GM21528 (cell line): ENCODE data around the gene JAKMIP1.

Experiments used
- ATAC-seq: cut with Tn5 transposase; IDR thresholded peaks from one replicate; pipeline ENCODE4 v1.9.1; 2021; ENCODE audit warnings: mild to moderate bottlenecking, moderate library complexity; ENCODE audit not compliant: unreplicated experiment, low FRiP score

JAKMIP1 gene

DNA sequence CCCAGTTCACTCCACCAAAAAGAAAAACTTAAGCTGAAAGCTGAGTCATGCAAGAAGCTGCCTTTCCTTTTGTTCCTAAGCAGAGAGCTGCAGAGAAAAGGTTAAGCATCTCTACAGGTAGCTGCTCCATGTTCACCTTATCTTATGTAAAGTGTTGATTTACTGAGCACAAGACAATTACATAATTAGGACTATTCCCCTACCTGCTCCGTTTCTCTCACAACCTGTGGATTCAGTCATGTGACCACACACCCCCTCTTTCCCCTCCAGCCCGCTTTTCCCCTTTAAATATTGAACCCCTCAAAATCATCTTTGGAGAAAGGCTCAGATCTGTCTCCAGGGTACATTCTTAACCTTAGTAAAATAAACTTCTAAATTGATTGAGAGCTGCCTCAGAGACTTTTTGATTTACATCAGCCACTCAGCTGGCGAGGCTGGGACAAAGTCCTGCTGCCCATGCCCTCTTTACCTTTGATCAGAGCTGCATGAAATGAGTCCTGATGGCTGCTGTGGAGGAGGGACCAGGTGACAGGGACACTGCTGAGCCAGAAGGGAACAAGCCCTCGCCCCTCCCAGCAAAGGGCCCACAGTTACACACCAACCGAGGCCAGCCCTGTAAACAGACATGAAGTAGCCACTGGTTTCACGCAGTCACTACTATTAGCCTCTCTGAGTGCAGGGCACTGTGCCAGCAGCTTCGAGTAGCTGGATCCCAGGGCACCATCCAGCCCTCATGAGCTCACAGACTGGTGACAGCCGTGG is 128.2 kb downstream of the JAKMIP1 start:
- no peak for ATAC-seq

- ATAC-seq, result no peak
Measured at GRCh38 chr4:6071191-6071958, 129.0 kb downstream of the JAKMIP1 start.

GRCh38 chr4:6069845-6070709 is 130.3 kb downstream of the JAKMIP1 start:
- no peak for ATAC-seq

- no peak for ATAC-seq
Measured at GRCh38 chr4:6068986-6069385, 131.4 kb downstream of the JAKMIP1 start.

DNA sequence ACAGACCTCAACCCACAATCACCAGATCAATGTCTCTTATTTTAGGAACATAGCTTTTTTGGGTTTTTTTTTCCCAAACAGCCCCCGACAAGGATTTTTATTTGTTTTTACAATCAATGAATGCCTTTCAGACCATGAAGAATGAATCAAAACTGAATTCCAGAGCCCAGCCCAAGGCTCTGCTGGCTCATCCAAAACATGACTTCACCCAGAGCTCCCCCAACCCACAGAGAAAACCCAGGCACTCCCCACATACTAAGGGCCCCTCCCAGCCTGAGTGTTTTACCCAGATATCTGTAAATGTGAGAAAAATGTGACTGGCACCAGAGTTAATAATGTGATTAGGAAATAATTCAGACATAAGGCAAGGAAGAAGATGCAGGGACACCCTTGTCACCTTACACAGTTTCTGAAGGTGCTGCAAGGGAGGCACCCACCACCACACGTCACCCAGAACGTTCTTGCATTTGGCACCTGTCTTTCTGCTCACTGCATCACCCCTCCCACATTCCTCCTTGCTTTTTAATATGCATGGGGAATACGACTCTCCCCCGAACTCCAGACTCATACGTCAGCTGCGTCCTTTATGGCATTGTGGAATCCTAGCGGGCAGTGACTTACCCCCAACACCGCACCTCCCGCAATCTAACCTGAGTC is 134.3 kb downstream of the JAKMIP1 start:
- ATAC-seq, result no peak

DNA sequence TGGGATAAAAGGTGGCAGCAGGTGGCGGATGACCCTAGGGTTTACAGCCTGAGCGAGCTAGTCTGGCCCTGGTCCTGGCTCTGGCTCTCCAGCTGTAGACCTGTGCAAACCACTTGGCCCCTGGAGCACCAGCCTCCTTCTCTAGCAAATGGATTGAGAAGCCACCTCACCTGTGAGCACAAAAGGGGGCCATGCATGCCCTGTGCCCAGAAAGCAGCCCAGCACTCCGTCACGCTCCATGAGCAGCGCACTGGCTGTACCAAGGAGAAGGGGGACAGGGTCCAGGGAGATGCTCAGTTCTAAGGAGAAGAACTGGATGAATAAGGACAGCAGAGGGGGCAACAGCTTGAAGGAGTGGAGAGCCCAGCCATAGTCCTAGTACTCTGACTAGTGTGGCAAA is 135.2 kb downstream of the JAKMIP1 start:
- ATAC-seq, result no peak

- no peak for ATAC-seq
Measured at GRCh38 chr4:6064383-6064782, 136.0 kb downstream of the JAKMIP1 start.

- no peak for ATAC-seq
Measured at GRCh38 chr4:6063684-6064083, 136.7 kb downstream of the JAKMIP1 start.

DNA sequence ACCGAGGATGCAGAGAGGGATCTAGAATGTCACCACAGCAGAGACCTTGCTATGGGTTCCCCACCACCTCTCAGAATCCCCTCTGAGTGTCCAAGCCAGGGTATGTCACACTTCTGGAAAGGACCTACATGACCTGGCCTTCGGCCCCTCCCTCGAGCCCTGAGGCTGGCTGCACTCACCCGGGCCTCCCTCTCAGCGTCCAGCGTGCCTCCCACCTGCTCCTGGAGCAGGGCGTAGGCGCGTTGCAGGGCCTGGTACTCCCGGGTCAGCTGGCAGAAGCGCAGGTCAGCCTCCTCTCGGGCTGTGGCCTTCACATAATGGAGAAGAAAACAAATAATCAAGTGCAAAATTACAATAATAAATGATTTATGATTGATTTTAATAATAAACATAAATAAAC is 138.2 kb downstream of the JAKMIP1 start:
- no peak for ATAC-seq

DNA sequence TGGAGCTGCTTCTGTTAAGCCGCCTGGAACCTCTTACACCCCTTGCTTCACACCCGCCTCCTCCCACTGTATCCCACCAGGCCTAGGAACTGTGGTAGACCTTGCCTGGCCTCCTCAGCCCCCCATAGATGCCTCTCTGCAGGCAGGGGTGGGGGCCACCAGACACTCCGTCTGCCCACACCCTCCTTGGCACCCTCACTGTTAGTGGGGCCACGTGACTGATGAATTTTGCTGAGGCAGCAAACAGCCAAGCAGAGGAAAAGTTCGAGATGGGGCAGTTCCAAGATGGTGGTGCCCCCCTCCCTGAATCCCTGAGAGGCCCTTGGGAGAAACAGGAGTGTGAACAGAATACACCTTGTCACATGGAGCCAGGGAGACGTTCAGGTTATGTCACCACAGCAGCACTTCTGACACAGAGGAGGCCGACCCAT is 141.0 kb downstream of the JAKMIP1 start:
- ATAC-seq, result no peak

DNA sequence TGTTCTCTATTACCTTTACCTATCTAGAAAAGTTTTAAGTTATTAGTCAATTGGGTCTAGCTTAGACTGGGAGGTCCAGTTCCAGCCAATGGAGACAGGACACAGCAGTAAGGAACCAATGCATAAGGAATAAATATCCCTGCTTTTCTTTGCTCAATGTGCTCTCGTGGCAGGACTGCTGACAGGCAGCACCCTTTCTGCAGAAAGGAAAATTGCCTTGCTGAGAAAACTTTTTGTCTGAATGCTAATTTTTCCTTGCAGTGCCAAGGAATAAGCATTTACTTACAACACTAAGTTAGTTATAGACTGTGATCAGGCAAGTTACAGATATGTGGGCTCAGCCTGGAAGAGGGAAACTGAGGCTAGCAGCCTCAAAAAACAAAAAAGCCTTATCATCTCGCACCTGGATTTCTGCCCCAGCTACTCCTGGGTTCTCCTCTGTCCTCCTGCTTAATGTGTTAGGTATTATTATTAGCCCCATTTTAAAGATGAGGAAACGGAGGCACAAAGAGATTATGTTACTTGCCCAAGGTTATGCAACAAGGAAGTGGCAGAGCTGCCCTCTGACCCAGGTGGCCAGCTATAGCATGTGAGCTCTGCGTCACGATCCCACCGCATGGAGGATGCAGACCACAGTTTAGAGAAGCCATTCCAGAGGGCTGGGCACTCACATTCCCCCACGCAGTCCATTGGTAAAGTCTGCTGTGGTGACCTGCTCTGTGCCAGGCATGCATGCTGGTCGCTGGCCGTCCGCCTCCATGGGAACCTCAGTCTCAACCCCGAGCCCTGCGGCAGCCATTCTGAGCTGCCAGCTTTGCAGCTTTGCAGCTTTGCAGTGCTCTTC is 141.6 kb downstream of the JAKMIP1 start:
- no peak for ATAC-seq

DNA sequence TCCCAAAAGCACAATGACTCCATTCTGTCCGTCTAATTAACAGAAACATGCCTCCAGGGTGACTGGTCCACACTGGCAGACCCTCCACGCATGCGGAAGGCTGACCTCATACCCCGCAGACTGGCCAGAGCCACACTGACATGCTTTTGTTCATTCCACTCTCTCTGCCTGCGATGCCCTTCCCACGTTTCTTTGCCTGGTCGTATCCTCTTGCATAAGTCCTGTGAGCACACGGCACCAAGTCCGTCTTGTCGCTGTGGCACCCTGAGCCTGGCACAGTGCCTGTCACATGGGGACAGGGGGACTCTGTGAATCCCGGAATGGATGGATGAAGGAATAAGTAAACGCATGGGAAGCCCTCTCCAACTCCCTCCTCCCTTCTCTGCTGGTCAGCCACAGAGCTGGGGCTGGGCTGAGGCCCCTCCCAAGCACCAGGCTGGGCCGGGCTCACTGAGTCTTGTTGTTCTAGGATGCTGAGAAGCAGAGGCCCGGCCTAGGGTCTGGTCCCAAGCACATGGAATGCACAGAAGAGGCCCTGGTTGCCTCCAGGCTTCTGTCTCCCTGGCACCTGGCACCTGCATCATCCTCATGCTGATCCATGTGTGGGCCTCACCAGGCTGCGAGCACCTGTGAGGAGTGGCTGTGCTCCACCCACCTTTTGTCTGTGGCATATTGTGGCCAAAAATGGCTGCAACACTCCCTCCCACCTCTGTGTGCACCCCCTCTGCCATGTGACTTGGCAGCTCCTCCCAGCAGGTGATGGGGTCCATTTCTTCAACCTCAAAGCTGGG is 143.2 kb downstream of the JAKMIP1 start:
- ATAC-seq, result no peak

DNA sequence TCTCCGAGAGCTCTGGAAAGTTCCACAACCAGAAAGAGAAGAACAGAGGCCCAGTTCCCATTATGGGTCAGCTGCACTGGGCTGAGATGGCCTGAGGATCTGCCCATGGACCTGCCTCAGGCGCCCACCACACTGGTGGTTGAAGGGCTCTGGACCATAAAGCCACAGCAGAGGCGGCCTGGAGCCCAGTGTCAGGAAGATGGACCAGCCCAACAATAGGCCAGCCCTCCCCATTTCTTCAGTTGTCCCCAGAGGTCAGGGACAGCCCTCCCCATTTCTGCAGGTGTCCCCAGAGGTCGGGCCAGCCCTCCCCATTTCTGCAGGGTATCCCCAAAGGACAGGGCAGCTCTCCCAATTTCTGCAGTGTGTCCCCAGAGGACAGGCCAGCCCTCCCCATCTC is 144.9 kb downstream of the JAKMIP1 start:
- ATAC-seq, result no peak

GRCh38 chr4:6055030-6055429 is 145.3 kb downstream of the JAKMIP1 start:
- no peak for ATAC-seq

GRCh38 chr4:6054162-6054922 is 146.0 kb downstream of the JAKMIP1 start:
- ATAC-seq, result no peak

DNA sequence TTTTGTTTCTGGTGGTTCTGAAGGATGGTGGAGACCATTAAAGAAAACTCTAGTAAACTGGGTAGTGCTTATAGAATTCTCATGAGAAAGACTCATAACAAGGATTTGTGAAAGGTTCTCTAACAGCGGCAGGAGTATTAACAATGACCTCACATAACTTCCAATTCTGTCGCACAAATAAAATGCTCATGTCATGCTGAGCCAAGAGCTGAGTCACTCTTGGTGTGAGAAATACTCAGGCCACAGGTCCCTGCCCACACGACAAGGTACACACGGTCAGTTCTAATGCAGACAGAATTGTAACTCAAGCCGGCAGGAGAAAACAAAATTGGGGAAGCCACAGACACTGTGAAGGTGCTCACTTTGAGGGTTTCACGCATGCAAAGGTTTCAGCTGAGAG is 147.7 kb downstream of the JAKMIP1 start:
- ATAC-seq, result no peak

GRCh38 chr4:6050551-6050950 is 149.8 kb downstream of the JAKMIP1 start:
- ATAC-seq, result no peak

DNA sequence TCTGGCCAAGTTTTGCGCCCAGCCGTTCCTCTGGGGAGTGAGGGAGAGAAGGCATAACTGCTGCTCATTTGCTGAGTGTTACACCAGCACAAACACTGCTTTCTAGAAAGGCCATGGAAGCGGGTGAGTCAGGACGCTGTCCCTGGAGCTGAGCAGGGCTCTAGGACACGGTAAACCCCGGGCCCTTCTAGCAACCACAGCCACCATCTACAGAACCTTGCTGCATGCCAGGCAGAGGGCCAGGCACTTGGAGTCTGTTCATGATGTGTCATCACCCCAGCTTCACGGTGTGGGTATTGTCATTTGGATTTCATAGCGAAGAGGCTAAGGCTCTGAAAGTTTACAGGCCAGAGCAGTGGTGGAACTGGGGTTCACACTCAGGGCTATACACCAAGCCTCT is 150.4 kb downstream of the JAKMIP1 start:
- no peak for ATAC-seq
